Left renal pelvis (tissue), 4 donors: ENCODE results near the gene LARGE2. TPM values are rescaled to one million over a fixed set of nuclear protein-coding genes. Genes with fewer than 3 reads are reported as not detected.

Source experiments
- DNase-seq, 4 donors: peaks; one replicate each; pipeline ENCODE4 v3.0.0-alpha.2; 2013; ENCODE audit warnings: low read depth in 4 of 4, low spot score in 3 of 4
- polyA plus RNA-seq, 4 donors: library from polyadenylated mRNA; unstranded; fragments of 120-200 nt; gene quantifications; one replicate each; pipeline ENCODE4 v1.2.1, GENCODE V29; 2013; ENCODE audit not compliant: insufficient read length in 4 of 4

The LARGE2 gene
- polyA plus RNA-seq, 4 donors: 0.96 to 26.0 (median 19.1) TPM

DNA sequence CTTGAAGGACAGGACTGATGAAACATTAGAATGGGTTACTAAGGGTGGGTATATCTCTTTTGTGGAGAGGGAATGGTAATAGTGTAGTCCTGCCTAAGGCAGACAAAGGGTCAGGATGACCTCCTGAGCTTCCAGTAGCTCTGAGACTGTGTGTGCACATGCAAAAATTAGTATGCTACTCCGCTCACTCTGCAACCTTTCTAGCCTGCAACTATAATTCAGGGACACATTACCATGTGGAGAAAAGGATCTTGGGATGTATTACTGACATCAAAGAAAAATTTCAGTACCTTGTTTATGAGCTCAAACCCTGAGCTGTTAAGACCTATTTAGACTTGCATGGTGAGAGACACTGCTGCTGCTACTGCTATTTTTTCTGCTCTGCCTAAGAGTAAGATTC lies 25.4 kb downstream of the LARGE2 start:
- DNase-seq: no peak

DNA sequence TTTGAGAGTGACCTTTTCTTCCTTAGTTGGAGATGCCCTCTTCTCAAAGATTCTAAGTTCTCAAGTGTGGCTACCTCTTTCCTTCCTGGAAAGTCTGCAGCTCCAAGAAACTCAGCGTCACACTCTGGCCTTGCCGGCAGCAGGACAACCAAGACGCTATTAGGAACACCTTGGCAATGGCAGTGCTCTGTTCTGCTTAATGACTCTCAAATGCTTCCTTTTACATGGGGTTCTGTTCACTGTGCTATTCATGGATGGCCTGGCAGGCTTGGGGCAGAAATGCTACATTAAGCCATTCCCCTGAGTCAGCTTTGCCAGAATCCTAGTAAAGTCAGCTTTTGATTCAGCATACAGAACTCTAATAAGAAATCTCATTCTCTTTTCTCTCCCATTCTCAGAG lies 25.9 kb downstream of the LARGE2 start:
- no peak for DNase-seq

DNA sequence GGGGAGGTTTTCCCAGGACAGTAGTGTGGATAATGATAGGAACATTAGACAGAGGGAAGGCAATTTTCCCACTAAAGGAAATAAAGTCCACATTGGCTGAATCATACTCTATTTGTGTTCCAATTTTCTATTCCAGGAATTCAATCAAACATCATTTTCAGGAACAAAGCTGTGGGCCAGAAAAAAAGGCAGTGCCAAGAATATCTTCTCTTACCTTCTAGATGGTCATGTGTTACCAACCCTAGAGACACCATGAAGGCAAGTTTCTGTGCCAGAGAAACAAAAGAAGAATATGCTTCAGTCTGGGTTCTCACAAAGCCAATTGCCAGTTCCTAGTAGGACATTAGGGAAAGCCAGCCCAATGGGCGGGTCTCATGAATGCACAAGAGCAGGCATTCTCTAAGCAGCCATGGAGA lies 27.5 kb downstream of the LARGE2 start:
- DNase-seq: no peak

DNA sequence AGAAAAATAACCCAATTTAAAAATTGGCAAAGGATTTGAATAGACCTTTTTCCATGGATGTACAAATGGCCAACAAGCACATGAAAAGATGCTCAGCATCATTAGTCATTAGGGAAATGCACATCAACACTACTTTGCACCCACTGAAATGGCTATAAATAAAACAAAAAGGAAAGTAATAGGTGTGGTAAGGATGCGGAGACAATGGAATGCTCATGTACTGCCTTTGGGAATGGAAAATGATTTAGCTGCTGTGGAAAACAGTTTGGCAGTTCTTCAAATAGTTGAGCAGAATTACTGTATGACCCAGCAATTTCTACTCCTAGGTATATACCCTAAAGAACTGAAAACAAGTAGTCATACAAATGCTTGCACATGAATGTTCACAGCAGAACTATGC lies 37.4 kb downstream of the LARGE2 start:
- no peak for DNase-seq

DNA sequence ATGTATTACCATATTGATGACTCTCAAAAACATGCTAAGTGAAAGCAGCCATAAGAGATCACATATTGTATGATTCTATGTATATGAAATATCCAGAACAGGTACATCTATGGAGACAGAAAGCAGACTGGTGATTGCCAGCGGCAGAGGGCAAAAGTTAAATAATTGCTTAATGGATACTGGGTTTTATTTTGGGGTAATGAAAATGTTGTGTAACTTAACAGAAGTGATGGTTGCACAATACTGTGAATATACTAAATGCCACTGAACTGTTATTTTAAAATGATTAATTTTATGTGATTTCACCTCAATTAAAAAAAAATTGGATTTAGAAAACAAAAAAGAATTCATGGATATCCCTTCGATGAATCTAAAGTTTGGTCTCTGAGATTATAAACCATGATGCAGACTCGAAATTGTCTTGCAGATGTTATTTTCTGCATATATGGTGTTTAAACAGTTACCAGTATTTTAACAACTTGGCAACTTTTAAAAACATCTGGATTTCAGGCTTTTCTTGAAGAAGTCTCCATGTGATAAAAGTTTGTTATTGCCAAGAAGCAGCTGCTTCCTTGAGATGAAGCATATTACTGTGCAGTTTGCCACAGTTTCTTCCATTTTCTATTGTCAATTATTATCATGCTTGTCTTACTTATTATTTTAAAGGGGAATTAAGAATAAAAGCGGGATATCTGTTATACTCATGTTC lies 38.1 kb downstream of the LARGE2 start:
- DNase-seq: no peak

DNA sequence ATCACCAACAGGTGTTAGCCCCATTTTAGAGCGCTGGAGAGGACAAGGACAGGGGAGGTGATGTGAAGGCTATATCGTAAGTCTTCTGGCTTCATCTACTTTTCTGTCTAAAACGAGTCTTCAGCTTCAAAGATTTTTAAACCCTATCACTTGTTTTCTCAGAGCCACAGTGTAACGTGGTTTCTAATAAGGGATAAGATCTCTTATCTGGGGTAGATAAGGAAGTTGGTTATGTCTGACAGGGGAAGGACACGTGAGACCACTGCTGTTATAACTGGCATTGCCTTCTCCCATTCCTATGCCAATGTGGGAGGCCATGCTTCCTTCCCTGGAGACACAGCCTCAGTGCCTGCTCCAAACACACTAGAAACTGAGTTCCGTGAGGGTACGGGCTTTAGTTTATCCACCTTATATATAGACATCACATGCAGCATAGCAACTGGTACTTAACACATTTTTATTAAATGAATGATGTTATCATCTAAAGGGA lies 39.3 kb downstream of the LARGE2 start:
- DNase-seq: no peak

DNA sequence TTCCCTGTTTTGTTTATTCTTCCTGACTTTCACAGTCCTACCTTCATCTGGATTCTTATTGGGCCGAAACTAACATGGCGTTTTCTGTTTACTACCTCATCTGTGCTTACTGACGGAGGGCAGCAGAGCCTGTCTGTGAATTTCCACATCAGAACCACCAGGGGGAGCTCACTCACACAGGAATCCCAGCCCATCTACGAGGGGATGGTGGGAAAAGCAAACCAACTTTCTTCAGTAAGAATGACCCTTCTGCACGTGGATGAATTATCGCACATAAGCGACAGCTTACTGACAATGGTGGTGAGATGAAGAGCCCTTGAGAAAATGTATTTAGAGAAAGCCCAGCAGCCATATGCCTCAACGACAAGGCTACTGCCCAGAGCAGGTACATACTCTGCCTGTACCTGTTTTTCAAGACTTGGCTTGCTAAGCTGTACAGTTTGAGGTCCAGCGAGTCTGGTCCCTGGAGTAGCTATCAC lies 42.5 kb downstream of the LARGE2 start:
- DNase-seq: peak; percentile 54 to 74 (median 64)

DNA sequence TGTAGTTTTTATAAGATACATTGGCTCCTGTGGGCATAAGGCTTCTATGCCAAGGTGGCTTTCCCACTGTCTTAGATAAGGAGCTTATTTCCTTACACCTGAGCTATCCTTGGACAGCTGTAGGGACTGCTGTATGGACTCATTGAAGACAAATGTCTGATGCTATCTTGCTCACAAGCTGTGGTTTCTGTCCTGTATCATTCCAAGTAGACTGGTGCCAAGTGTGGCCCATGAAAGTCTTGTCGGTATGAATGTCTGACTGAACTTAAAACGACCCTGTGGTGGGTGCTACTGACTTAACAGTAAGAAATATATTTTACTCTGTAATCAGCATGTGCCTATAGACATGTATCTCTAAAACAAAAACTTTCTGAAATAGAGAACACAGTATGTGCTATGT lies 45.0 kb downstream of the LARGE2 start:
- no peak for DNase-seq

DNA sequence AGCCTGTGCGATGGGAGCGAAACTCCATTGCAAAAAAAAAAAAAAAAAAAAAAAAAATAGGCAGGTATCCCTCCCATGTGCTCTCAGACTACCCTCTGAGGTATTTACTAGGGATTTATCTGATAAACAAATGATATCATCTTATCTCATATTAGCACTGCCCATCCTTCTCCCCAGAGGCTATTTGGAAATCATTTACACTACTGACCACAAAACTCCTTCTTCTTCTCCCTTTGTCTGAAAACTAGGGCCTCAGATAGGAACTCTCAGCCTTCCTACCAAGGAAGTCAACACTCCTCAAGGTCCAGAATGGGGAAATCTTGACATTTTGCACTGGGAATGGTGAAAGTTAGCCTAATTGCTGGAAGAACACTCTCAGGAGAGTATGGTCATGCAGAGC lies 46.4 kb downstream of the LARGE2 start:
- DNase-seq: no peak

DNA sequence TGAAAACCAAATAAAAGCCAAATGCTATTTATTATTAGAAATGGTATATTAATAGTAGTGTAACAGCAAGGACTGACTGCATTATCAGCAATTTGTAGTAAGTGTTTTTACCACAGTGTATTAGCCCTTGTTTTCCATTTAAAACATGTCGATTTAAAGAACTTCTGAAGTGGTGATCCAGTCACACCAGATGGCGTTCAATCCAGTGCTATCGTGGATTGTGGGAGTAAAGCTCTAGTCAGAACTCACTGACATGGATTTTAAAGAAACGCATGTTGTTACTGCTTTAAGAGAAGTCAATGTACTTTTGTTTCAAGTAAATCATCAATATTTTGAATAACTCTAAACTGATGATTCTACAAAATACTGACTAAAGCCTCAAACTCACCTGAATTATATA lies 51.1 kb downstream of the LARGE2 start:
- no peak for DNase-seq

DNA sequence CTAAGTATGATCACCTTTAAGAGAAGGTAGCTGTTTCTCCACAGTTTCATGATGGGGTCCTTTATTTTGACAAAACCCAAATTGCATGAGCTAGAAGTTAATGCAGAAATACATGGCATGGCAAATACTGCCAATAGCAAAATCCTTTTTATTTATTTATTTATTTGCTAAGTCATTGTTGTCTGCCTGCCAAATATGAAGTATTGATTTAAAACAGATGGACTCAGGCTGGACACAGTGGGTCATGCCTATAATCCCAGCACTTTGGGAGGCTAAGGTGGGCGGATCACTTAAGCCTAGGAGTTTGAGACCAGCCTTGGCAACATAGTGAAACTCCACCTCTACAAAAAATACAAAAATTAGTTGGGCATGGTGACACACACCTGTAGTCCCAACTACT lies 52.4 kb downstream of the LARGE2 start:
- DNase-seq: no peak

Other genes with a start within 250 kb of the LARGE2 start
- 10 to 100 TPM in 1 of 4 donors, 1 to 10 TPM in 3; 7.4 to 10.9 (median 9.4) TPM for gene SLC35C1, start 117.5 kb upstream of the LARGE2 start, polyA plus RNA-seq
- gene CRY2, start 75.2 kb upstream of the LARGE2 start, polyA plus RNA-seq: 10 to 100 TPM; 25.0 to 31.6 (median 30.6) TPM
- 10 to 100 TPM in 3 of 4 donors, 1 to 10 TPM in 1; 9.5 to 23.1 (median 11.8) TPM for gene MAPK8IP1, start 37.0 kb upstream of the LARGE2 start, polyA plus RNA-seq
- gene FREY1, start 15.4 kb upstream of the LARGE2 start, polyA plus RNA-seq: under 1 TPM in 3 of 4 donors, not detected in 1; 0.36 to 0.73 (median 0.37) TPM
- gene PEX16, start 4.8 kb upstream of the LARGE2 start, polyA plus RNA-seq: 10 to 100 TPM; 10.8 to 19.0 (median 15.2) TPM
- gene PHF21A, start 198.8 kb downstream of the LARGE2 start, polyA plus RNA-seq: 10 to 100 TPM; 44.2 to 57.6 (median 53.2) TPM